ENCODE results near the gene TRAPPC2L. TPM values are rescaled to one million over a fixed set of nuclear protein-coding genes. Genes with fewer than 3 reads are reported as not detected.

Gene TRAPPC2L
- total and polyA plus RNA-seq, 10 of the 15 experiments (the other 5 are each of a cell fraction or from before 2014, with no cell fraction given), result 56.3 to 363 (median 118) TPM

DNA sequence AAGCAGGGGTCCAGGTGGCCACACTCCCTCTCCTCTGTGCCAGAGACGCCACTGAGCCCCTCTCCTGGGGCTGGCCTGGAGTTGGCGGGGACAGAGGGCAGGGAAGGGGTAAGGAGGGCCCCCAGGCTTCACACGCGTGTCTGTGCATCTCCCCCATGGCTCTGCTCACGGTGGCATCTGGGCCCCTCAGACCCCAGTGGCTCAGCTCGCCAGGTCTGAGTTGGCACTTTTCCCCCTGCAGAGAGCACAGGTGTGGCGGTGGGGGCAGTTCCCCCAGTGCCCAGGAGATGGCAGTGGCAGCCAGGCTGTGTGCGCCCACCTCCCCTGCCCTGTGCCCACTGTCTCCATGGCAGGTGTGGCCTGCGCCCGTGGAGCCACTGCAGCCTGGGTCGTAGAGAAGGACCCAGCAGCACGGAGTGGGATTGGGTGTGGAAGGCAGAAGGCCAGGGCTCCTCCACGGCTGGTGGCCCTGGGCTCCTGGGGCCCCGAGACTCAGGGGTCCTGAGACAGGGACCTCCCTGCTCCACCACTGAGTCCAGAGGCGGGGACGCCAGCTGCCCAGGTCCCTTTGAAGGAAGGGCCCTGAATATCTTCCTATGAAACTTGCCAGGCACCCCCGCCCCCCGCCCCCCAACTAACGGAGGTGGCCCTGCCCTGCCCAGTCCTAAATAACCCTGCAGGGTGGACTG, 40.9 kb upstream of the TRAPPC2L start (continued):
- TF ChIP-seq WRNIP1 (IDR thresholded peaks at IDR 0.05; ENCODE audit: borderline replicate concordance, low read depth, low read length), result no peak
- TF ChIP-seq STAT3 (IDR thresholded peaks at IDR 0.05; ENCODE audit: low read depth, low read length), result no peak
- TF ChIP-seq FOS (IDR thresholded peaks at IDR 0.05; ENCODE audit: borderline replicate concordance, extremely low read depth, insufficient read length), result no peak
- TF ChIP-seq RAD21 (IDR thresholded peaks at IDR 0.05; ENCODE audit: insufficient read depth, low read depth, low read length), result peak; percentile 69
- TF ChIP-seq TBL1XR1 (IDR thresholded peaks at IDR 0.05; ENCODE audit: low read depth, low read length), result no peak
- no peak for TF ChIP-seq NFYB (IDR thresholded peaks at IDR 0.05; ENCODE audit: insufficient read depth, low read depth, low read length)
- peak; percentile 71; the same call in 1 of the 2 replicates for TF ChIP-seq TCF3 (IDR thresholded peaks at IDR 0.05; ENCODE audit: borderline replicate concordance, insufficient read depth, low read depth, low read length)
- TF ChIP-seq, protein P1, sequence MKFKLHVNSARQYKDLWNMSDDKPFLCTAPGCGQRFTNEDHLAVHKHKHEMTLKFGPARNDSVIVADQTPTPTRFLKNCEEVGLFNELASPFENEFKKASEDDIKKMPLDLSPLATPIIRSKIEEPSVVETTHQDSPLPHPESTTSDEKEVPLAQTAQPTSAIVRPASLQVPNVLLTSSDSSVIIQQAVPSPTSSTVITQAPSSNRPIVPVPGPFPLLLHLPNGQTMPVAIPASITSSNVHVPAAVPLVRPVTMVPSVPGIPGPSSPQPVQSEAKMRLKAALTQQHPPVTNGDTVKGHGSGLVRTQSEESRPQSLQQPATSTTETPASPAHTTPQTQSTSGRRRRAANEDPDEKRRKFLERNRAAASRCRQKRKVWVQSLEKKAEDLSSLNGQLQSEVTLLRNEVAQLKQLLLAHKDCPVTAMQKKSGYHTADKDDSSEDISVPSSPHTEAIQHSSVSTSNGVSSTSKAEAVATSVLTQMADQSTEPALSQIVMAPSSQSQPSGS (IDR thresholded peaks at IDR 0.05; ENCODE audit: low read length), result no peak
- TF ChIP-seq, protein P2, sequence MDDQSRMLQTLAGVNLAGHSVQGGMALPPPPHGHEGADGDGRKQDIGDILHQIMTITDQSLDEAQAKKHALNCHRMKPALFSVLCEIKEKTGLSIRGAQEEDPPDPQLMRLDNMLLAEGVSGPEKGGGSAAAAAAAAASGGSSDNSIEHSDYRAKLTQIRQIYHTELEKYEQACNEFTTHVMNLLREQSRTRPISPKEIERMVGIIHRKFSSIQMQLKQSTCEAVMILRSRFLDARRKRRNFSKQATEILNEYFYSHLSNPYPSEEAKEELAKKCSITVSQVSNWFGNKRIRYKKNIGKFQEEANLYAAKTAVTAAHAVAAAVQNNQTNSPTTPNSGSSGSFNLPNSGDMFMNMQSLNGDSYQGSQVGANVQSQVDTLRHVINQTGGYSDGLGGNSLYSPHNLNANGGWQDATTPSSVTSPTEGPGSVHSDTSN (IDR thresholded peaks at IDR 0.05; ENCODE audit: insufficient replicate concordance, low read depth, low read length), result no peak
- TF ChIP-seq RUNX3 (IDR thresholded peaks at IDR 0.05; ENCODE audit: low read length), result no peak
- TF ChIP-seq KLF5 (IDR thresholded peaks at IDR 0.05; ENCODE audit: partially characterized antibody), result no peak
- TF ChIP-seq NFXL1 (IDR thresholded peaks at IDR 0.05; ENCODE audit: borderline replicate concordance), result no peak
- TF ChIP-seq SMC3 (IDR thresholded peaks at IDR 0.05; ENCODE audit: borderline replicate concordance, low read length), result peak; percentile 81
- TF ChIP-seq, protein P3, sequence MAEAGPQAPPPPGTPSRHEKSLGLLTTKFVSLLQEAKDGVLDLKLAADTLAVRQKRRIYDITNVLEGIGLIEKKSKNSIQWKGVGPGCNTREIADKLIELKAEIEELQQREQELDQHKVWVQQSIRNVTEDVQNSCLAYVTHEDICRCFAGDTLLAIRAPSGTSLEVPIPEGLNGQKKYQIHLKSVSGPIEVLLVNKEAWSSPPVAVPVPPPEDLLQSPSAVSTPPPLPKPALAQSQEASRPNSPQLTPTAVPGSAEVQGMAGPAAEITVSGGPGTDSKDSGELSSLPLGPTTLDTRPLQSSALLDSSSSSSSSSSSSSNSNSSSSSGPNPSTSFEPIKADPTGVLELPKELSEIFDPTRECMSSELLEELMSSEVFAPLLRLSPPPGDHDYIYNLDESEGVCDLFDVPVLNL (IDR thresholded peaks at IDR 0.05; ENCODE audit: low read depth, low read length), result no peak
- no peak for TF ChIP-seq RCOR1 (conservative IDR thresholded peaks at IDR 0.05; ENCODE audit: low read depth, low read length)
- TF ChIP-seq SRF (IDR thresholded peaks at IDR 0.05; ENCODE audit: low read depth in 2 of 2, low read length in 2 of 2), result no peak
- TF ChIP-seq CBFB (IDR thresholded peaks at IDR 0.05; ENCODE audit: low read depth), result no peak
- peak; percentile 44; the same call in 1 of the 2 replicates for TF ChIP-seq LARP7 (IDR thresholded peaks at IDR 0.05)
- TF ChIP-seq, protein P4, sequence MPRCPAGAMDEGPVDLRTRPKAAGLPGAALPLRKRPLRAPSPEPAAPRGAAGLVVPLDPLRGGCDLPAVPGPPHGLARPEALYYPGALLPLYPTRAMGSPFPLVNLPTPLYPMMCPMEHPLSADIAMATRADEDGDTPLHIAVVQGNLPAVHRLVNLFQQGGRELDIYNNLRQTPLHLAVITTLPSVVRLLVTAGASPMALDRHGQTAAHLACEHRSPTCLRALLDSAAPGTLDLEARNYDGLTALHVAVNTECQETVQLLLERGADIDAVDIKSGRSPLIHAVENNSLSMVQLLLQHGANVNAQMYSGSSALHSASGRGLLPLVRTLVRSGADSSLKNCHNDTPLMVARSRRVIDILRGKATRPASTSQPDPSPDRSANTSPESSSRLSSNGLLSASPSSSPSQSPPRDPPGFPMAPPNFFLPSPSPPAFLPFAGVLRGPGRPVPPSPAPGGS (IDR thresholded peaks at IDR 0.05; ENCODE audit: borderline replicate concordance, insufficient read depth, low read depth, low read length, poor library complexity, severe bottlenecking), result no peak
- no peak for TF ChIP-seq SIX5 (IDR thresholded peaks at IDR 0.05; ENCODE audit: low read depth, low read length, severe bottlenecking)
- no peak for TF ChIP-seq ETV6 (conservative IDR thresholded peaks at IDR 0.05 in 1 of 2, IDR thresholded peaks at IDR 0.05 in 1 of 2; ENCODE audit: borderline replicate concordance in 1 of 2, low read depth in 1 of 2)
- no peak for TF ChIP-seq CREB1 (IDR thresholded peaks at IDR 0.05; ENCODE audit: low read depth)
- TF ChIP-seq CBX3 (IDR thresholded peaks at IDR 0.05; ENCODE audit: borderline replicate concordance, low read depth), result no peak
- TF ChIP-seq IKZF2 (IDR thresholded peaks at IDR 0.05), result no peak
- TF ChIP-seq BHLHE40 (IDR thresholded peaks at IDR 0.05; ENCODE audit: borderline replicate concordance in 1 of 2, low read depth in 2 of 2, low read length in 1 of 2), result peak in 1 of 2 experiments; percentile 19; a peak in 1 of 4 replicates
- TF ChIP-seq MYB (IDR thresholded peaks at IDR 0.05; ENCODE audit: borderline replicate concordance, low read depth, low read length), result no peak

Measured in GM12878 (cell line).